Activated T-cell treated with anti-CD3 and anti-CD28 coated beads, Interleukin-2, amount 50 U/mL, for 4 hours (primary cell): ENCODE data around the gene NECTIN1. TPM values are rescaled to one million over a fixed set of nuclear protein-coding genes. Genes with fewer than 3 reads are reported as not detected.

Experiments used
- ATAC-seq, 2 donors: fragments of 200-7000 bp; cut with Tn5 transposase; one replicate each; pipeline ENCODE4 v1.10.0; 2021
- DNase-seq: peaks from one replicate; pipeline ENCODE4 v3.0.0-alpha.2; 2020
- H3K27me3 Mint-ChIP-seq: one replicate; pipeline ENCODE4 v1.8.0; 2021; ENCODE audit warnings: low read depth, mixed read lengths
- H3K36me3 Mint-ChIP-seq: one replicate; pipeline ENCODE4 v1.8.0; 2022; ENCODE audit warnings: mixed read lengths; ENCODE audit not compliant: insufficient read depth
- H3K4me1 Mint-ChIP-seq: one replicate; pipeline ENCODE4 v1.8.0; 2021; ENCODE audit warnings: low read depth, mixed read lengths
- H3K4me3 Mint-ChIP-seq: one replicate; pipeline ENCODE4 v1.8.0; 2021; ENCODE audit warnings: mild to moderate bottlenecking, moderate library complexity, mixed read lengths
- H3K9me3 Mint-ChIP-seq: one replicate; pipeline ENCODE4 v1.8.0; 2021; ENCODE audit warnings: mixed read lengths
- total RNA-seq, 3 donors: library from RNA; stranded (reverse); gene quantifications; one replicate each; pipeline ENCODE4 v1.2.1, GENCODE V29; 2021

The NECTIN1 gene
- total RNA-seq, 3 donors from 2014 or later = 7.5 to 9.0 (median 8.3) TPM

GRCh38 chr11:119623682-119624081 lies 105.3 kb downstream of the NECTIN1 start:
- no peaks in the 10 kb centered on the region for H3K4me1 Mint-ChIP-seq
- ATAC-seq = no peak
- H3K9me3 Mint-ChIP-seq = no peaks in the 10 kb centered on the region
- H3K27me3 Mint-ChIP-seq = peaks cover 22% of the 10 kb centered on the region
- no peak for DNase-seq
- no peak overlapping the region for H3K4me3 Mint-ChIP-seq
- no peaks in the 10 kb centered on the region for H3K36me3 Mint-ChIP-seq

GRCh38 chr11:119622454-119623143 lies 106.4 kb downstream of the NECTIN1 start:
- Mint-ChIP-seq H3K9me3 (no peaks in the 10 kb centered on the region), H3K4me1 (no peaks in the 10 kb centered on the region), H3K27me3 (peaks cover 22% of the 10 kb centered on the region), H3K36me3 (no peaks in the 10 kb centered on the region), H3K4me3 (no peak overlapping the region)
- DNase-seq (no peak), ATAC-seq (no peak)

- H3K4me3 Mint-ChIP-seq = no peak overlapping the region
- H3K4me1 Mint-ChIP-seq = peaks cover 3% of the 10 kb centered on the region
- no peak for DNase-seq
- no peaks in the 10 kb centered on the region for H3K36me3 Mint-ChIP-seq
- no peak for ATAC-seq
- H3K27me3 Mint-ChIP-seq = peaks cover 12% of the 10 kb centered on the region
- H3K9me3 Mint-ChIP-seq = no peaks in the 10 kb centered on the region
Observed at GRCh38 chr11:119619665-119620064, 109.3 kb downstream of the NECTIN1 start.

- Mint-ChIP-seq H3K36me3 (no peaks in the 10 kb centered on the region), H3K4me3 (no peak overlapping the region), H3K27me3 (peaks cover 11% of the 10 kb centered on the region), H3K9me3 (no peaks in the 10 kb centered on the region), H3K4me1 (peaks cover 3% of the 10 kb centered on the region)
- DNase-seq = no peak
- ATAC-seq = no peak
Observed at GRCh38 chr11:119618208-119618909, 110.6 kb downstream of the NECTIN1 start.

- peaks cover 7% of the 10 kb centered on the region for H3K27me3 Mint-ChIP-seq
- no peak overlapping the region for H3K4me3 Mint-ChIP-seq
- H3K9me3 Mint-ChIP-seq = no peaks in the 10 kb centered on the region
- ATAC-seq = no peak
- no peak for DNase-seq
- no peaks in the 10 kb centered on the region for H3K36me3 Mint-ChIP-seq
- peaks cover 3% of the 10 kb centered on the region for H3K4me1 Mint-ChIP-seq
Observed at GRCh38 chr11:119617340-119617713, 111.7 kb downstream of the NECTIN1 start.

- Mint-ChIP-seq H3K9me3 (no peaks in the 10 kb centered on the region), H3K4me1 (peaks cover 3% of the 10 kb centered on the region), H3K36me3 (no peaks in the 10 kb centered on the region), H3K4me3 (no peak overlapping the region), H3K27me3 (peaks cover 7% of the 10 kb centered on the region)
- no peak for DNase-seq
- no peak for ATAC-seq
Observed at GRCh38 chr11:119616586-119617339, 112.2 kb downstream of the NECTIN1 start.

- no peak for DNase-seq
- H3K4me1 Mint-ChIP-seq = peaks cover 3% of the 10 kb centered on the region
- no peak for ATAC-seq
- H3K27me3 Mint-ChIP-seq = peaks cover 7% of the 10 kb centered on the region
- H3K4me3 Mint-ChIP-seq = no peak overlapping the region
- H3K36me3 Mint-ChIP-seq = no peaks in the 10 kb centered on the region
- no peaks in the 10 kb centered on the region for H3K9me3 Mint-ChIP-seq
Observed at GRCh38 chr11:119615882-119616196, 113.2 kb downstream of the NECTIN1 start.

GRCh38 chr11:119615003-119615881 lies 113.8 kb downstream of the NECTIN1 start:
- Mint-ChIP-seq H3K27me3 (peaks cover 7% of the 10 kb centered on the region), H3K4me3 (no peak overlapping the region), H3K36me3 (no peaks in the 10 kb centered on the region), H3K9me3 (no peaks in the 10 kb centered on the region), H3K4me1 (peaks cover 3% of the 10 kb centered on the region)
- no peak for ATAC-seq
- DNase-seq = no peak

GRCh38 chr11:119614222-119615002 lies 114.6 kb downstream of the NECTIN1 start:
- peaks cover 3% of the 10 kb centered on the region for H3K4me1 Mint-ChIP-seq
- ATAC-seq (no peak), DNase-seq (no peak)
- H3K9me3 Mint-ChIP-seq = no peaks in the 10 kb centered on the region
- no peaks in the 10 kb centered on the region for H3K36me3 Mint-ChIP-seq
- H3K27me3 Mint-ChIP-seq = peaks cover 7% of the 10 kb centered on the region
- no peak overlapping the region for H3K4me3 Mint-ChIP-seq

GRCh38 chr11:119612814-119613213 lies 116.2 kb downstream of the NECTIN1 start:
- Mint-ChIP-seq H3K36me3 (no peaks in the 10 kb centered on the region), H3K9me3 (no peaks in the 10 kb centered on the region), H3K4me1 (peaks cover 3% of the 10 kb centered on the region), H3K27me3 (peaks cover 9% of the 10 kb centered on the region), H3K4me3 (no peak overlapping the region)
- DNase-seq (no peak), ATAC-seq (no peak)

GRCh38 chr11:119610836-119611426 lies 118.1 kb downstream of the NECTIN1 start:
- H3K36me3 Mint-ChIP-seq = no peaks in the 10 kb centered on the region
- H3K27me3 Mint-ChIP-seq = peaks cover 12% of the 10 kb centered on the region
- H3K4me1 Mint-ChIP-seq = peaks cover under 1% of the 10 kb centered on the region
- no peak for ATAC-seq
- H3K9me3 Mint-ChIP-seq = no peaks in the 10 kb centered on the region
- DNase-seq = no peak
- no peak overlapping the region for H3K4me3 Mint-ChIP-seq

GRCh38 chr11:119608781-119609180 lies 120.2 kb downstream of the NECTIN1 start:
- ATAC-seq (no peak), DNase-seq (no peak)
- H3K4me3 Mint-ChIP-seq = no peak overlapping the region
- H3K4me1 Mint-ChIP-seq = no peaks in the 10 kb centered on the region
- H3K36me3 Mint-ChIP-seq = no peaks in the 10 kb centered on the region
- peaks cover 20% of the 10 kb centered on the region for H3K27me3 Mint-ChIP-seq
- no peaks in the 10 kb centered on the region for H3K9me3 Mint-ChIP-seq

- DNase-seq (no peak), ATAC-seq (no peak)
- Mint-ChIP-seq H3K36me3 (no peaks in the 10 kb centered on the region), H3K27me3 (peaks cover 25% of the 10 kb centered on the region), H3K4me1 (no peaks in the 10 kb centered on the region), H3K4me3 (no peak overlapping the region), H3K9me3 (no peaks in the 10 kb centered on the region)
Observed at GRCh38 chr11:119608201-119608600, 120.8 kb downstream of the NECTIN1 start.
